Liver (tissue), 9 donors: Measurements from ENCODE around the gene IFRD2. TPM values are rescaled to one million over a fixed set of nuclear protein-coding genes. Genes with fewer than 3 reads are reported as not detected.

Experiments
- DNase-seq: peaks from one replicate; pipeline ENCODE4 v3.0.0-alpha.2; 2017; ENCODE audit warnings: low spot score
- H3K27ac ChIP-seq, 2 donors: one replicate each; pipeline ENCODE4 v1.7.0; 2013; ENCODE audit warnings: inconsistent platforms in 2 of 2, low read length in 2 of 2, control low read depth in 1 of 2, low read depth in 1 of 2, mild to moderate bottlenecking in 1 of 2
- H3K27me3 ChIP-seq, 4 donors: one replicate each; pipeline versions ENCODE4 v1.6.1 to v1.7.0; 2013; ENCODE audit warnings: low read length in 3 of 4, inconsistent platforms in 1 of 4, mild to moderate bottlenecking in 1 of 4, moderate library complexity in 1 of 4; ENCODE audit not compliant: control insufficient read depth in 4 of 4, insufficient read depth in 4 of 4
- H3K36me3 ChIP-seq, 4 donors: one replicate each; pipeline versions ENCODE4 v1.6.1 to v1.7.0; 2013; ENCODE audit warnings: low read length in 3 of 4, mild to moderate bottlenecking in 3 of 4, low read depth in 1 of 4, moderate library complexity in 1 of 4; ENCODE audit not compliant: control insufficient read depth in 4 of 4, insufficient read depth in 3 of 4
- H3K4me1 ChIP-seq, 4 donors: one replicate each; pipeline versions ENCODE4 v1.6.1 to v1.7.0; 2013; ENCODE audit warnings: low read length in 3 of 4, mild to moderate bottlenecking in 3 of 4, moderate library complexity in 1 of 4; ENCODE audit not compliant: control insufficient read depth in 4 of 4, insufficient read depth in 4 of 4
- H3K4me3 ChIP-seq, 3 donors: one replicate each; pipeline versions ENCODE4 v1.6.1 to v1.7.0; 2013; ENCODE audit warnings: low read length in 3 of 3, control low read depth in 1 of 3, low read depth in 1 of 3, mild to moderate bottlenecking in 1 of 3
- H3K9ac ChIP-seq, 2 donors: one replicate each; pipeline ENCODE4 v1.7.0; 2013; ENCODE audit warnings: low read length in 2 of 2, mild to moderate bottlenecking in 2 of 2, moderate library complexity in 2 of 2, control low read depth in 1 of 2, low read depth in 1 of 2
- H3K9me3 ChIP-seq, 4 donors: one replicate each; pipeline versions ENCODE4 v1.6.1 to v1.7.0; 2013; ENCODE audit warnings: low read length in 3 of 4; ENCODE audit not compliant: control insufficient read depth in 4 of 4
- ATF3 ChIP-seq: IDR thresholded peaks from 2 replicates; pipeline ENCODE4 v1.6.1; 2016; ENCODE audit warnings: antibody characterized with exemption
- FOXA1 ChIP-seq: IDR thresholded peaks from 2 replicates; pipeline ENCODE4 v1.6.1; 2016; ENCODE audit warnings: antibody characterized with exemption
- FOXA2 ChIP-seq: IDR thresholded peaks from 2 replicates; pipeline ENCODE4 v1.6.1; 2016; ENCODE audit warnings: antibody characterized with exemption
- JUND ChIP-seq, 2 donors: IDR thresholded peaks; 2 replicates each; pipeline ENCODE4 v1.6.1; 2016; ENCODE audit warnings: antibody characterized with exemption in 2 of 2
- MAX ChIP-seq: IDR thresholded peaks from 2 replicates; pipeline ENCODE4 v1.6.1; 2016; ENCODE audit warnings: antibody characterized with exemption
- NR2F2 ChIP-seq: IDR thresholded peaks from 2 replicates; pipeline ENCODE4 v1.6.1; 2016; ENCODE audit warnings: antibody characterized with exemption
- REST ChIP-seq: IDR thresholded peaks from 2 replicates; pipeline ENCODE4 v1.6.1; 2016; ENCODE audit warnings: antibody characterized with exemption, mild to moderate bottlenecking
- SP1 ChIP-seq: IDR thresholded peaks from 2 replicates; pipeline ENCODE4 v1.6.1; 2018; ENCODE audit warnings: antibody characterized with exemption, mild to moderate bottlenecking
- YY1 ChIP-seq: IDR thresholded peaks from 2 replicates; pipeline ENCODE4 v1.6.1; 2016; ENCODE audit warnings: antibody characterized with exemption, mild to moderate bottlenecking
- ZBTB33 ChIP-seq: IDR thresholded peaks from 2 replicates; pipeline ENCODE4 v1.6.1; 2016; ENCODE audit warnings: antibody characterized with exemption
- WGBS: extraction: QIAGEN DNeasy Blood & Tissue Kit; methylation state at CpG from one replicate; pipeline ENCODE4 v1.1.7; 2013; 5-methylcytosine and 5-hydroxymethylcytosine counted together
- polyA plus RNA-seq, 2 donors: library from polyadenylated mRNA; stranded (reverse) in 1 of 2; unstranded in 1 of 2; fragments of 200-250 nt in 1 of 2; fragments of >200 nt in 1 of 2; fragmentation: Nextera tagmentation in 1 of 2; extraction: Ambion mirVana in 1 of 2; gene quantifications; one replicate each; pipeline versions ENCODE4 v1.2.1 to v1.2.3, GENCODE V29; 2013 to 2015
- total RNA-seq, 2 donors: library from RNA; depleted of rRNA; stranded (reverse); fragments of >200 nt; gene quantifications; one replicate each; pipeline ENCODE4 v1.2.3, GENCODE V29; 2014
- donor health status: healthy.
- donor health status: healthy.
- donor health status: healthy.
- donor health status: healthy.
- donor health status: healthy.

Gene IFRD2
- total and polyA plus RNA-seq, 4 donors = 55.7 to 91.2 (median 63.2) TPM

GRCh38 chr3:50334339-50335075, 42.3 kb upstream of the IFRD2 start:
- DNase-seq = no peak
- peak overlapping the region in 1 of 2 donors; percentile 24 for H3K9ac ChIP-seq
- no peak for TF ChIP-seq ZBTB33
- no peak for TF ChIP-seq FOXA1
- TF ChIP-seq MAX = no peak
- TF ChIP-seq FOXA2 = no peak
- TF ChIP-seq REST = no peak
- no peak for TF ChIP-seq YY1
- 67% methylated on average over 5 of the region's 5 CpGs for WGBS
- no peak overlapping the region for H3K4me3 ChIP-seq
- H3K27me3 ChIP-seq = no peaks in the 10 kb centered on the region
- H3K9me3 ChIP-seq = no peaks in the 10 kb centered on the region
- H3K36me3 ChIP-seq = peaks cover 4 to 27% (median 16%) of the 10 kb centered on the region in 4 donors
- peaks cover 6 to 39% (median 20%) of the 10 kb centered on the region in 4 donors for H3K4me1 ChIP-seq
- peak overlapping the region; percentile 40 to 56 for H3K27ac ChIP-seq

- Histone ChIP-seq H3K36me3 (peaks cover 4 to 30% (median 16%) of the 10 kb centered on the region in 4 donors), H3K9ac (peak overlapping the region in 1 of 2 donors; percentile 24), H3K4me3 (no peak overlapping the region), H3K27ac (peak overlapping the region; percentile 40 to 56), H3K9me3 (no peaks in the 10 kb centered on the region), H3K4me1 (peaks cover 6 to 40% (median 22%) of the 10 kb centered on the region in 4 donors), H3K27me3 (no peaks in the 10 kb centered on the region)
- no peak for DNase-seq
- peak; percentile 46 for TF ChIP-seq SP1
- no peak for TF ChIP-seq ATF3
- TF ChIP-seq NR2F2 = peak; percentile 65
- TF ChIP-seq JUND (IDR thresholded peaks at IDR 0.05) = peak in 1 of 2 donors; percentile 52
- 77% methylated on average over 12 of the region's 12 CpGs for WGBS
Observed at GRCh38 chr3:50333744-50334328, 41.6 kb upstream of the IFRD2 start.
